ENCODE results near the gene OR1B1.

DNA sequence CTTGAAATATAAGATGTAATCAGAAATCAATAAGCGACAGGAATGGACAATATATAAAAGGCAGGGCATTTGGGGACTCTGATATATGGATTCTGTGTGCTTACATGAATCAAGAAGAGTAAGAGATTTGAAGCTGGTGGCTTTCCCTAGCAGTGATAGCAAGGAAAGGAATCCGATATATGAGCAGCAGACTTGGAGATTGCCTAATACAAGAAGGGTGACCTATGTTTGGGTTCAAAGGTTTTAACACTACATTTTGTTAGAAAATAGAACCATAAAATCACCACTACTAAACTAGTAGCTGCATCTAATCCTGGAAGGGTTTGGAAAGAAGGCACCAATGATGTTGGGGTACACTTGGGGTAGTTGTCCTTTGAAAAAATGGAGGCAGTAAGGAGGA lies 15.1 kb upstream of the OR1B1 start:
- TF ChIP-seq, protein P1, sequence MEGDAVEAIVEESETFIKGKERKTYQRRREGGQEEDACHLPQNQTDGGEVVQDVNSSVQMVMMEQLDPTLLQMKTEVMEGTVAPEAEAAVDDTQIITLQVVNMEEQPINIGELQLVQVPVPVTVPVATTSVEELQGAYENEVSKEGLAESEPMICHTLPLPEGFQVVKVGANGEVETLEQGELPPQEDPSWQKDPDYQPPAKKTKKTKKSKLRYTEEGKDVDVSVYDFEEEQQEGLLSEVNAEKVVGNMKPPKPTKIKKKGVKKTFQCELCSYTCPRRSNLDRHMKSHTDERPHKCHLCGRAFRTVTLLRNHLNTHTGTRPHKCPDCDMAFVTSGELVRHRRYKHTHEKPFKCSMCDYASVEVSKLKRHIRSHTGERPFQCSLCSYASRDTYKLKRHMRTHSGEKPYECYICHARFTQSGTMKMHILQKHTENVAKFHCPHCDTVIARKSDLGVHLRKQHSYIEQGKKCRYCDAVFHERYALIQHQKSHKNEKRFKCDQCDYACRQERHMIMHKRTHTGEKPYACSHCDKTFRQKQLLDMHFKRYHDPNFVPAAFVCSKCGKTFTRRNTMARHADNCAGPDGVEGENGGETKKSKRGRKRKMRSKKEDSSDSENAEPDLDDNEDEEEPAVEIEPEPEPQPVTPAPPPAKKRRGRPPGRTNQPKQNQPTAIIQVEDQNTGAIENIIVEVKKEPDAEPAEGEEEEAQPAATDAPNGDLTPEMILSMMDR (IDR thresholded peaks at IDR 0.05), result no peak
- no peak for TF ChIP-seq POLR2AphosphoS5 (IDR thresholded peaks at IDR 0.05)
- TF ChIP-seq POLR2A (IDR thresholded peaks at IDR 0.05; ENCODE audit: low read depth), result no peak
